Measurements from ENCODE around the gene RELN. TPM values are rescaled to one million over a fixed set of nuclear protein-coding genes. Genes with fewer than 3 reads are reported as not detected.

RELN gene
- total and polyA plus RNA-seq, 9 of the 15 experiments (the other 6 are each of a cell fraction or from before 2014, with no cell fraction given) = 12.9 to 43.2 (median 18.1) TPM

DNA sequence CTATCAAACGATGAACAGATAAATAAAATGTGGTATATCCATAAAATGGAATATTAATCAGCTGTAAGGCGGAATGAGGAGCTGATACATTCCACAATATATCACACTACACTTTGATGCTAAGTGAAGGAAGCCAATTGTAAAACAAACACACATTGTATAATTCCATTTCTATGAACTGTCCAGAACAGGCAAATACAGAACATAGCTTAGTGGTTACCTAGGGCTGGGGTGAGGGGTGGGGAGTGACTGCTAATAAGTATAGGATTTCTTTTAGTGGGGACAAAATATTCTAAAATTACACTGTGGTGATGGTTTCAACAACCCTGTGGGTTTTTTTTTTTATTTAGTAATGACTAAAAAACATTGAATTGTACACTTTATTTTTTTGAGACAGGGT, 461.3 kb downstream of the RELN start:
- CTCF ChIA-PET (ENCODE audit: low intra/inter-chr PET ratio) = no interaction called here
- ATAC-seq = no peak
- no peak for FAIRE-seq

DNA sequence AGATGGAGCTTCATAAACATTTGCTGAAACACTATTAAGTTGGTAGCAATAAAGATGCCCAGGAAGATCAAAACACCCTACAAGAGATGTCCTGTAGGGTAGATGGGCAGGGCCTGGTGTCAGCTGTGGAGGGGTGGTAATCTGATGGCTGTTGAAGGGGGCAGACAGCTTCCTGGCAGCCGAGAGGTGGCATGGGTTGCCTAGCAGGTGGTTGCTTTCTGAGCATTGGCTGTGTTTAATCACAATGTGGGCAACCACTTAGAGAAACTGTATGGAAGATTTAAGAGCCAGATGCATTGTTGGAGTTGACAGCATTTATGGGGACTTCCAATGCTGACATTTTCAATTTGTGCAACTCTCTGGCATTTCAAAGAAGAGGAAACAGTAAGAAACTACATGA, 463.5 kb downstream of the RELN start:
- H3K4me2 ChIP-seq (ENCODE audit: insufficient read depth, low read length) = no peak overlapping the region
- no peak overlapping the region for H3K4me3 ChIP-seq
- H3K27ac ChIP-seq (ENCODE audit: extremely low read depth, low read depth, low read length) = no peak overlapping the region
- H3K4me1 ChIP-seq (replicated peaks in 1 of 2; ENCODE audit: control insufficient read depth in 2 of 2, insufficient read depth in 2 of 2, low read length in 2 of 2) = peaks cover 0 to 4% of the 10 kb centered on the region in 2 experiments; a peak in 2 of 5 replicates
- CTCF ChIA-PET (ENCODE audit: low intra/inter-chr PET ratio) = interaction anchor here (0.6 to 2.4 kb wide), 3 partner anchors 178 to 634 kb away, joined by 3 to 22 read pairs (median 4); no protein-coding TSS in a partner anchor
- no peaks in the 10 kb centered on the region; a peak in 1 of 5 replicates for H3K27me3 ChIP-seq (ENCODE audit: control insufficient read depth in 2 of 2, insufficient read depth in 2 of 2, low read length in 2 of 2)
- POLR2A ChIA-PET = no interaction called here
- H3K79me2 ChIP-seq (ENCODE audit: control insufficient read depth, insufficient read depth, low read length) = no peaks in the 10 kb centered on the region
- in situ Hi-C loops (cut with MboI) = no loop called here
- ATAC-seq (no peak), DNase-seq (ENCODE audit: extremely low read depth in 1 of 4, low spot score in 3 of 4) (no peak), FAIRE-seq (no peak)
- no peak overlapping the region for H3K9ac ChIP-seq (ENCODE audit: insufficient read depth in 1 of 2, low read depth in 2 of 2, low read length in 2 of 2)
- TF ChIP-seq, protein P1, sequence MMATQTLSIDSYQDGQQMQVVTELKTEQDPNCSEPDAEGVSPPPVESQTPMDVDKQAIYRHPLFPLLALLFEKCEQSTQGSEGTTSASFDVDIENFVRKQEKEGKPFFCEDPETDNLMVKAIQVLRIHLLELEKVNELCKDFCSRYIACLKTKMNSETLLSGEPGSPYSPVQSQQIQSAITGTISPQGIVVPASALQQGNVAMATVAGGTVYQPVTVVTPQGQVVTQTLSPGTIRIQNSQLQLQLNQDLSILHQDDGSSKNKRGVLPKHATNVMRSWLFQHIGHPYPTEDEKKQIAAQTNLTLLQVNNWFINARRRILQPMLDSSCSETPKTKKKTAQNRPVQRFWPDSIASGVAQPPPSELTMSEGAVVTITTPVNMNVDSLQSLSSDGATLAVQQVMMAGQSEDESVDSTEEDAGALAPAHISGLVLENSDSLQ (IDR thresholded peaks at IDR 0.05) = no peak
- no peak for TF ChIP-seq HNRNPLL (IDR thresholded peaks at IDR 0.05; ENCODE audit: low read depth, low read length, poor library complexity, severe bottlenecking)
- no peak for TF ChIP-seq XRCC4 (IDR thresholded peaks at IDR 0.05; ENCODE audit: extremely low read depth, insufficient read depth, insufficient read length)
- TF ChIP-seq NFRKB (IDR thresholded peaks at IDR 0.05; ENCODE audit: low read depth) = no peak
- no TSS peak for BruUV-seq (replicated peaks)
- H4K20me1 ChIP-seq (replicated peaks; ENCODE audit: control insufficient read depth, insufficient read depth, low read length) = no peaks in the 10 kb centered on the region
- no peaks in the 10 kb centered on the region for H3K36me3 ChIP-seq (ENCODE audit: control insufficient read depth, insufficient read depth, low read length)
- H2AFZ ChIP-seq (ENCODE audit: low read depth, low read length) = no peak overlapping the region
- H3K9me3 ChIP-seq (replicated peaks; ENCODE audit: control insufficient read depth, insufficient read depth, low read depth, low read length) = no peaks in the 10 kb centered on the region
- intact Hi-C loops (cut with micrococcal nuclease) = loop anchor here (2.0 to 10.0 kb wide), 2 partner anchors 79 to 1319 kb away; partner anchors contain the start of gene SLC26A5
- H3K9me1 ChIP-seq (ENCODE audit: control insufficient read depth, insufficient read depth, low read length) = no peaks in the 10 kb centered on the region
- 36% methylated on average over 1 of the region's 1 CpG for WGBS (ENCODE audit: insufficient coverage, low coverage, missing lambda C conversion rate)

More for the DNA sequence above, 461.3 kb downstream of the RELN start:
- no peak overlapping the region for H3K9ac ChIP-seq (ENCODE audit: insufficient read depth in 1 of 2, low read depth in 2 of 2, low read length in 2 of 2)
- peaks cover 0 to 4% of the 10 kb centered on the region in 2 experiments; a peak in 2 of 5 replicates for H3K4me1 ChIP-seq (replicated peaks in 1 of 2; ENCODE audit: control insufficient read depth in 2 of 2, insufficient read depth in 2 of 2, low read length in 2 of 2)
- POLR2A ChIA-PET = interaction anchor here (0.7 kb wide), 1 partner anchor 208 kb away, joined by 3 read pairs; no protein-coding TSS in a partner anchor
- no peak overlapping the region for H3K4me3 ChIP-seq
- TF ChIP-seq, protein P2, sequence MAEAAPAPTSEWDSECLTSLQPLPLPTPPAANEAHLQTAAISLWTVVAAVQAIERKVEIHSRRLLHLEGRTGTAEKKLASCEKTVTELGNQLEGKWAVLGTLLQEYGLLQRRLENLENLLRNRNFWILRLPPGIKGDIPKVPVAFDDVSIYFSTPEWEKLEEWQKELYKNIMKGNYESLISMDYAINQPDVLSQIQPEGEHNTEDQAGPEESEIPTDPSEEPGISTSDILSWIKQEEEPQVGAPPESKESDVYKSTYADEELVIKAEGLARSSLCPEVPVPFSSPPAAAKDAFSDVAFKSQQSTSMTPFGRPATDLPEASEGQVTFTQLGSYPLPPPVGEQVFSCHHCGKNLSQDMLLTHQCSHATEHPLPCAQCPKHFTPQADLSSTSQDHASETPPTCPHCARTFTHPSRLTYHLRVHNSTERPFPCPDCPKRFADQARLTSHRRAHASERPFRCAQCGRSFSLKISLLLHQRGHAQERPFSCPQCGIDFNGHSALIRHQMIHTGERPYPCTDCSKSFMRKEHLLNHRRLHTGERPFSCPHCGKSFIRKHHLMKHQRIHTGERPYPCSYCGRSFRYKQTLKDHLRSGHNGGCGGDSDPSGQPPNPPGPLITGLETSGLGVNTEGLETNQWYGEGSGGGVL (CRISPR knock-in tag; IDR thresholded peaks at IDR 0.05) = no peak
- DNase-seq (ENCODE audit: extremely low read depth in 1 of 4, low spot score in 3 of 4) = no peak
- no TSS peak for BruUV-seq (replicated peaks)
- no peaks in the 10 kb centered on the region for H4K20me1 ChIP-seq (replicated peaks; ENCODE audit: control insufficient read depth, insufficient read depth, low read length)
- 61% methylated on average over 2 of the region's 2 CpGs for whole genome bisulfite sequencing (ENCODE audit: insufficient coverage, low coverage, missing lambda C conversion rate)
- no peaks in the 10 kb centered on the region for H3K36me3 ChIP-seq (ENCODE audit: control insufficient read depth, insufficient read depth, low read length)
- no peaks in the 10 kb centered on the region for H3K79me2 ChIP-seq (ENCODE audit: control insufficient read depth, insufficient read depth, low read length)
- intact Hi-C loops (cut with micrococcal nuclease) = loop anchor here (10.0 kb wide), 1 partner anchor 1317 kb away; no protein-coding TSS in a partner anchor
- no peaks in the 10 kb centered on the region for H3K9me3 ChIP-seq (replicated peaks; ENCODE audit: control insufficient read depth, insufficient read depth, low read depth, low read length)
- no peaks in the 10 kb centered on the region; a peak in 1 of 5 replicates for H3K27me3 ChIP-seq (ENCODE audit: control insufficient read depth in 2 of 2, insufficient read depth in 2 of 2, low read length in 2 of 2)
- H3K9me1 ChIP-seq (ENCODE audit: control insufficient read depth, insufficient read depth, low read length) = no peaks in the 10 kb centered on the region
- no peak overlapping the region for H3K4me2 ChIP-seq (ENCODE audit: insufficient read depth, low read length)
- in situ Hi-C loops (cut with MboI) = no loop called here
- H3K27ac ChIP-seq (ENCODE audit: extremely low read depth, low read depth, low read length) = no peak overlapping the region
- H2AFZ ChIP-seq (ENCODE audit: low read depth, low read length) = no peak overlapping the region
